GM12878 (cell line): ENCODE data around the gene COASY. TPM values are rescaled to one million over a fixed set of nuclear protein-coding genes. Genes with fewer than 3 reads are reported as not detected.
A peak's percentile ranks its signal among the peaks of the same experiment; 100 is the strongest.

Experiments
- ATF7 ChIP-seq: fragments of 450-650 bp; IDR thresholded peaks from 2 replicates; pipeline ENCODE4 v1.6.1; 2016; ENCODE audit warnings: low read depth, mild to moderate bottlenecking
- CBFB ChIP-seq: IDR thresholded peaks from 2 replicates; pipeline ENCODE4 v1.6.1; 2016; ENCODE audit warnings: antibody characterized with exemption, low read depth
- CHD2 ChIP-seq: IDR thresholded peaks from 2 replicates; pipeline ENCODE4 v1.6.1; 2011; ENCODE audit warnings: low read depth, low read length, improper control_type of control experiment, borderline replicate concordance
- HCFC1 ChIP-seq: fragments of 150-350 bp; IDR thresholded peaks from 2 replicates; pipeline ENCODE4 v1.6.1; 2014; ENCODE audit warnings: low read length
- HDGF ChIP-seq: fragments of 450-650 bp; IDR thresholded peaks from 2 replicates; pipeline ENCODE4 v1.6.1; 2016; ENCODE audit warnings: antibody characterized with exemption
- POLR2A ChIP-seq: IDR thresholded peaks from 2 replicates; pipeline ENCODE4 v1.6.1; 2011; ENCODE audit warnings: low read depth, mild to moderate bottlenecking, low read length
- POLR2AphosphoS2 ChIP-seq: IDR thresholded peaks from 2 replicates; pipeline ENCODE4 v1.6.1; 2011; ENCODE audit warnings: low read depth, mild to moderate bottlenecking, low read length, improper control_type of control experiment, moderate library complexity
- RB1 ChIP-seq: fragments of 450-650 bp; formaldehyde crosslinking; IDR thresholded peaks from 2 replicates; pipeline ENCODE4 v1.6.1; 2017; ENCODE audit warnings: mild to moderate bottlenecking, borderline replicate concordance
- ZZZ3 ChIP-seq: IDR thresholded peaks from 2 replicates; pipeline ENCODE4 v1.6.1; 2011; ENCODE audit warnings: low read depth; ENCODE audit not compliant: control insufficient read depth, insufficient read length
- polyA plus RNA-seq, 11 experiments: library from polyadenylated mRNA; depleted of rRNA in 4 of 11; unstranded in 6 of 11; stranded (reverse) in 5 of 11; fragments of >200 nt; fragmentation: Nextera tagmentation in 4 of 11; fragmentation: Illumina TruSeq in 1 of 11; extraction: Ambion mirVana in 4 of 11; extraction: Trizol in 1 of 11; gene quantifications; 1 replicate in 1 of 11; 2 replicates in 10 of 11; pipeline versions ENCODE4 v1.2.1 to v1.2.3, GENCODE V29; 2011 to 2016; ENCODE audit warnings: inconsistent platforms in 2 of 11, missing spikeins in 2 of 11, low read depth in 1 of 11
- total RNA-seq, 4 experiments: library from RNA; depleted of rRNA in 3 of 4; stranded (reverse); fragments of >200 nt in 3 of 4; fragmentation: Illumina TruSeq in 1 of 4; extraction: Trizol in 1 of 4; gene quantifications; 2 replicates each; pipeline versions ENCODE4 v1.2.1 to v1.2.3, GENCODE V29; 2013 to 2021
- TF ChIP-seq, protein P1 (sequence below): fragments of 450-650 bp; IDR thresholded peaks from 2 replicates; pipeline ENCODE4 v1.6.1; 2017; ENCODE audit warnings: mild to moderate bottlenecking, moderate library complexity
- TF ChIP-seq, protein P2 (sequence below): fragments of 450-650 bp; IDR thresholded peaks from 2 replicates; pipeline ENCODE4 v1.6.1; 2018; ENCODE audit warnings: mild to moderate bottlenecking, low read depth, moderate library complexity; ENCODE audit not compliant: partially characterized antibody
- TF ChIP-seq, protein P3 (sequence below): fragments of 450-650 bp; IDR thresholded peaks from 2 replicates; pipeline ENCODE4 v1.6.1; 2017; ENCODE audit warnings: mild to moderate bottlenecking, moderate library complexity
- TF ChIP-seq, protein P4 (sequence below): fragments of 450-650 bp; IDR thresholded peaks from 2 replicates; pipeline ENCODE4 v1.6.1; 2017; ENCODE audit warnings: mild to moderate bottlenecking

The COASY gene
- total and polyA plus RNA-seq, 10 of the 15 experiments (the other 5 are each of a cell fraction or from before 2014, with no cell fraction given), result 18.6 to 93.9 (median 43.2) TPM

DNA sequence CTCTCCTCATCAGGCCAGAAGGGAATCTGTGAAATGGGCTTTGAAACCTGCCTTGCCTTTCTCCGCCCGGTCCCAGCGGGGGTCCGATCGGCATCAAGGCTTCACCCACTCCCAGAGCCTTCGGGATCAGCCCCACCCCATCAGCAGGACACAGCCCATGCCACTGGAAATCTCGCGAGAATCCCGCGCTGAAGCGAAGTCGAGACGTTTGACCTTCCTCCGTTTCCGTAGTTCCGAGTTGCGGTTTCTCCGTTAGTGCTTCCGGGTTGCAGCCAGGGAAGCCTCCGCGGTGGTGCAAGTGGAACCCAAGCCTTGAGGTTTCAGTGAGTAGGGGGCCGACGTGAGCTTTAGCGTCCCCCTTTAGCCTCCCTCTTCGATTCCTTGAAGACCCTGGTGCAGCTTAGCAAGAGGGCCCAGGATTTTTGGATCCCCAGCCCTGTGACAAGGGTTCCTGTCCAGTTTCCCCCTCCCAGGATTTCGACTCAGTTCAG is at the start of gene COASY (continued):
- TF ChIP-seq, protein P1, sequence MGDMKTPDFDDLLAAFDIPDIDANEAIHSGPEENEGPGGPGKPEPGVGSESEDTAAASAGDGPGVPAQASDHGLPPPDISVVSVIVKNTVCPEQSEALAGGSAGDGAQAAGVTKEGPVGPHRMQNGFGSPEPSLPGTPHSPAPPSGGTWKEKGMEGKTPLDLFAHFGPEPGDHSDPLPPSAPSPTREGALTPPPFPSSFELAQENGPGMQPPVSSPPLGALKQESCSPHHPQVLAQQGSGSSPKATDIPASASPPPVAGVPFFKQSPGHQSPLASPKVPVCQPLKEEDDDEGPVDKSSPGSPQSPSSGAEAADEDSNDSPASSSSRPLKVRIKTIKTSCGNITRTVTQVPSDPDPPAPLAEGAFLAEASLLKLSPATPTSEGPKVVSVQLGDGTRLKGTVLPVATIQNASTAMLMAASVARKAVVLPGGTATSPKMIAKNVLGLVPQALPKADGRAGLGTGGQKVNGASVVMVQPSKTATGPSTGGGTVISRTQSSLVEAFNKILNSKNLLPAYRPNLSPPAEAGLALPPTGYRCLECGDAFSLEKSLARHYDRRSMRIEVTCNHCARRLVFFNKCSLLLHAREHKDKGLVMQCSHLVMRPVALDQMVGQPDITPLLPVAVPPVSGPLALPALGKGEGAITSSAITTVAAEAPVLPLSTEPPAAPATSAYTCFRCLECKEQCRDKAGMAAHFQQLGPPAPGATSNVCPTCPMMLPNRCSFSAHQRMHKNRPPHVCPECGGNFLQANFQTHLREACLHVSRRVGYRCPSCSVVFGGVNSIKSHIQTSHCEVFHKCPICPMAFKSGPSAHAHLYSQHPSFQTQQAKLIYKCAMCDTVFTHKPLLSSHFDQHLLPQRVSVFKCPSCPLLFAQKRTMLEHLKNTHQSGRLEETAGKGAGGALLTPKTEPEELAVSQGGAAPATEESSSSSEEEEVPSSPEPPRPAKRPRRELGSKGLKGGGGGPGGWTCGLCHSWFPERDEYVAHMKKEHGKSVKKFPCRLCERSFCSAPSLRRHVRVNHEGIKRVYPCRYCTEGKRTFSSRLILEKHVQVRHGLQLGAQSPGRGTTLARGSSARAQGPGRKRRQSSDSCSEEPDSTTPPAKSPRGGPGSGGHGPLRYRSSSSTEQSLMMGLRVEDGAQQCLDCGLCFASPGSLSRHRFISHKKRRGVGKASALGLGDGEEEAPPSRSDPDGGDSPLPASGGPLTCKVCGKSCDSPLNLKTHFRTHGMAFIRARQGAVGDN, result peak; percentile 72
- TF ChIP-seq, protein P2, sequence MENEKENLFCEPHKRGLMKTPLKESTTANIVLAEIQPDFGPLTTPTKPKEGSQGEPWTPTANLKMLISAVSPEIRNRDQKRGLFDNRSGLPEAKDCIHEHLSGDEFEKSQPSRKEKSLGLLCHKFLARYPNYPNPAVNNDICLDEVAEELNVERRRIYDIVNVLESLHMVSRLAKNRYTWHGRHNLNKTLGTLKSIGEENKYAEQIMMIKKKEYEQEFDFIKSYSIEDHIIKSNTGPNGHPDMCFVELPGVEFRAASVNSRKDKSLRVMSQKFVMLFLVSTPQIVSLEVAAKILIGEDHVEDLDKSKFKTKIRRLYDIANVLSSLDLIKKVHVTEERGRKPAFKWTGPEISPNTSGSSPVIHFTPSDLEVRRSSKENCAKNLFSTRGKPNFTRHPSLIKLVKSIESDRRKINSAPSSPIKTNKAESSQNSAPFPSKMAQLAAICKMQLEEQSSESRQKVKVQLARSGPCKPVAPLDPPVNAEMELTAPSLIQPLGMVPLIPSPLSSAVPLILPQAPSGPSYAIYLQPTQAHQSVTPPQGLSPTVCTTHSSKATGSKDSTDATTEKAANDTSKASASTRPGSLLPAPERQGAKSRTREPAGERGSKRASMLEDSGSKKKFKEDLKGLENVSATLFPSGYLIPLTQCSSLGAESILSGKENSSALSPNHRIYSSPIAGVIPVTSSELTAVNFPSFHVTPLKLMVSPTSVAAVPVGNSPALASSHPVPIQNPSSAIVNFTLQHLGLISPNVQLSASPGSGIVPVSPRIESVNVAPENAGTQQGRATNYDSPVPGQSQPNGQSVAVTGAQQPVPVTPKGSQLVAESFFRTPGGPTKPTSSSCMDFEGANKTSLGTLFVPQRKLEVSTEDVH, result peak; percentile 78
- peak; percentile 100 for TF ChIP-seq CBFB
- peak; percentile 100 for TF ChIP-seq CHD2
- TF ChIP-seq, protein P3, sequence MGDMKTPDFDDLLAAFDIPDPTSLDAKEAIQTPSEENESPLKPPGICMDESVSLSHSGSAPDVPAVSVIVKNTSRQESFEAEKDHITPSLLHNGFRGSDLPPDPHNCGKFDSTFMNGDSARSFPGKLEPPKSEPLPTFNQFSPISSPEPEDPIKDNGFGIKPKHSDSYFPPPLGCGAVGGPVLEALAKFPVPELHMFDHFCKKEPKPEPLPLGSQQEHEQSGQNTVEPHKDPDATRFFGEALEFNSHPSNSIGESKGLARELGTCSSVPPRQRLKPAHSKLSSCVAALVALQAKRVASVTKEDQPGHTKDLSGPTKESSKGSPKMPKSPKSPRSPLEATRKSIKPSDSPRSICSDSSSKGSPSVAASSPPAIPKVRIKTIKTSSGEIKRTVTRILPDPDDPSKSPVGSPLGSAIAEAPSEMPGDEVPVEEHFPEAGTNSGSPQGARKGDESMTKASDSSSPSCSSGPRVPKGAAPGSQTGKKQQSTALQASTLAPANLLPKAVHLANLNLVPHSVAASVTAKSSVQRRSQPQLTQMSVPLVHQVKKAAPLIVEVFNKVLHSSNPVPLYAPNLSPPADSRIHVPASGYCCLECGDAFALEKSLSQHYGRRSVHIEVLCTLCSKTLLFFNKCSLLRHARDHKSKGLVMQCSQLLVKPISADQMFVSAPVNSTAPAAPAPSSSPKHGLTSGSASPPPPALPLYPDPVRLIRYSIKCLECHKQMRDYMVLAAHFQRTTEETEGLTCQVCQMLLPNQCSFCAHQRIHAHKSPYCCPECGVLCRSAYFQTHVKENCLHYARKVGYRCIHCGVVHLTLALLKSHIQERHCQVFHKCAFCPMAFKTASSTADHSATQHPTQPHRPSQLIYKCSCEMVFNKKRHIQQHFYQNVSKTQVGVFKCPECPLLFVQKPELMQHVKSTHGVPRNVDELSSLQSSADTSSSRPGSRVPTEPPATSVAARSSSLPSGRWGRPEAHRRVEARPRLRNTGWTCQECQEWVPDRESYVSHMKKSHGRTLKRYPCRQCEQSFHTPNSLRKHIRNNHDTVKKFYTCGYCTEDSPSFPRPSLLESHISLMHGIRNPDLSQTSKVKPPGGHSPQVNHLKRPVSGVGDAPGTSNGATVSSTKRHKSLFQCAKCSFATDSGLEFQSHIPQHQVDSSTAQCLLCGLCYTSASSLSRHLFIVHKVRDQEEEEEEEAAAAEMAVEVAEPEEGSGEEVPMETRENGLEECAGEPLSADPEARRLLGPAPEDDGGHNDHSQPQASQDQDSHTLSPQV, result no peak
- TF ChIP-seq, protein P4, sequence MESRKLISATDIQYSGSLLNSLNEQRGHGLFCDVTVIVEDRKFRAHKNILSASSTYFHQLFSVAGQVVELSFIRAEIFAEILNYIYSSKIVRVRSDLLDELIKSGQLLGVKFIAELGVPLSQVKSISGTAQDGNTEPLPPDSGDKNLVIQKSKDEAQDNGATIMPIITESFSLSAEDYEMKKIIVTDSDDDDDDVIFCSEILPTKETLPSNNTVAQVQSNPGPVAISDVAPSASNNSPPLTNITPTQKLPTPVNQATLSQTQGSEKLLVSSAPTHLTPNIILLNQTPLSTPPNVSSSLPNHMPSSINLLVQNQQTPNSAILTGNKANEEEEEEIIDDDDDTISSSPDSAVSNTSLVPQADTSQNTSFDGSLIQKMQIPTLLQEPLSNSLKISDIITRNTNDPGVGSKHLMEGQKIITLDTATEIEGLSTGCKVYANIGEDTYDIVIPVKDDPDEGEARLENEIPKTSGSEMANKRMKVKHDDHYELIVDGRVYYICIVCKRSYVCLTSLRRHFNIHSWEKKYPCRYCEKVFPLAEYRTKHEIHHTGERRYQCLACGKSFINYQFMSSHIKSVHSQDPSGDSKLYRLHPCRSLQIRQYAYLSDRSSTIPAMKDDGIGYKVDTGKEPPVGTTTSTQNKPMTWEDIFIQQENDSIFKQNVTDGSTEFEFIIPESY, result no peak
- TF ChIP-seq POLR2AphosphoS2, result peak; percentile 85
- peak; percentile 81 for TF ChIP-seq HCFC1
- TF ChIP-seq HDGF, result no peak
- TF ChIP-seq POLR2A, result no peak; the same call in none of the 2 replicates
- no peak for TF ChIP-seq RB1
- peak; percentile 45; the same call in 1 of the 2 replicates for TF ChIP-seq ATF7
- no peak for TF ChIP-seq ZZZ3
